HCT116 (cell line): ENCODE results near the gene CDH4. TPM values are rescaled to one million over a fixed set of nuclear protein-coding genes. Genes with fewer than 3 reads are reported as not detected.

Source experiments
- ATAC-seq: fragments of 200-7000 bp; cut with Tn5 transposase; 2 replicates; pipeline ENCODE4 v1.9.1; 2020; ENCODE audit warnings: mild to moderate bottlenecking, moderate library complexity
- BruUV-seq: library from RNA; stranded (reverse); fragments of 400-500 nt; replicated peaks from 2 replicates; lab custom pipeline; 2021; lab: Mats Ljungman, UMichigan
- CTCF ChIA-PET: fragments of 300-600 bp; sonication (Branson Sonifier 250); formaldehyde crosslinking; loops from one replicate; lab custom pipeline; 2021; ENCODE audit warnings: antibody characterized with exemption; lab: Charles Lee
- POLR2A ChIA-PET: fragments of 300-600, 350-600 bp; sonication (Branson Sonifier 250); formaldehyde crosslinking; loops from one replicate; lab custom pipeline; 2021; ENCODE audit warnings: antibody characterized with exemption; lab: Charles Lee
- RAD21 ChIA-PET, 2 experiments: fragments of 300-600 bp; sonication (Branson Sonifier 250); formaldehyde crosslinking; loops; one replicate each; lab custom pipeline; 2023; ENCODE audit warnings: low total read pairs in 2 of 2; ENCODE audit not compliant: uncharacterized antibody in 2 of 2, unreplicated experiment in 2 of 2, low non-redundant PET in 1 of 2; lab: Charles Lee
- DNase-seq: peaks from one replicate; pipeline ENCODE4 v3.0.0-alpha.2; 2010; ENCODE audit warnings: low read depth, low spot score
- H2AFZ ChIP-seq: fragments of 200-600 bp; shearing (Covaris generic), sonication (generic); 2 replicates; pipeline ENCODE4 v1.6.1; 2017; ENCODE audit warnings: low read depth, mixed run types, mixed read lengths, antibody characterized with exemption, low read length; ENCODE audit not compliant: poor library complexity, severe bottlenecking
- H3K27ac ChIP-seq: 2 replicates; pipeline ENCODE4 v1.5.1; 2012; ENCODE audit warnings: low read depth, low read length
- H3K27me3 ChIP-seq: fragments of 200-600 bp; sonication (generic); 2 replicates; pipeline ENCODE4 v1.6.1; 2016; ENCODE audit warnings: mixed run types, low read length, mixed read lengths; ENCODE audit not compliant: insufficient read depth
- H3K36me3 ChIP-seq, 2 experiments: fragments of 200-500 bp in 1 of 2; fragments of 200-600 bp in 1 of 2; sonication (Bioruptor generic) in 1 of 2; sonication (generic) in 1 of 2; 2 replicates each; pipeline versions ENCODE4 v1.5.1 to v1.6.1; 2014 to 2016; ENCODE audit warnings: low read length in 2 of 2, inconsistent platforms in 1 of 2, mixed read lengths in 1 of 2, mixed run types in 1 of 2; ENCODE audit not compliant: insufficient read depth in 2 of 2, control insufficient read depth in 1 of 2
- H3K4me1 ChIP-seq, 2 experiments: fragments of 200-600 bp in 1 of 2; sonication (generic) in 1 of 2; 2 replicates each; pipeline versions ENCODE4 v1.5.1 to v1.6.1; 2012 to 2017; ENCODE audit warnings: low read length in 2 of 2, inconsistent platforms in 1 of 2, mild to moderate bottlenecking in 1 of 2, mixed read lengths in 1 of 2, mixed run types in 1 of 2, moderate library complexity in 1 of 2; ENCODE audit not compliant: insufficient read depth in 2 of 2, control insufficient read depth in 1 of 2
- H3K4me2 ChIP-seq: fragments of 200-600 bp; sonication (generic); 2 replicates; pipeline ENCODE4 v1.6.1; 2017; ENCODE audit warnings: mixed run types, low read length, mixed read lengths
- H3K4me3 ChIP-seq, 2 experiments: fragments of 200-600 bp in 1 of 2; sonication (generic) in 1 of 2; replicated peaks in 1 of 2; 2 replicates each; pipeline ENCODE4 v1.5.1; 2011 to 2016; ENCODE audit warnings: low read length in 2 of 2, control low read depth in 1 of 2, low read depth in 1 of 2, mild to moderate bottlenecking in 1 of 2, mixed read lengths in 1 of 2, mixed run types in 1 of 2
- H3K79me2 ChIP-seq: fragments of 200-600 bp; sonication (generic); 2 replicates; pipeline ENCODE4 v1.6.1; 2017; ENCODE audit warnings: mild to moderate bottlenecking, mixed run types, low read length, moderate library complexity, mixed read lengths; ENCODE audit not compliant: insufficient read depth
- H3K9ac ChIP-seq: fragments of 200-600 bp; sonication (generic); 2 replicates; pipeline ENCODE4 v1.6.1; 2016; ENCODE audit warnings: low read length, mixed read lengths
- H3K9me2 ChIP-seq: fragments of 200-600 bp; sonication (generic), shearing (Covaris generic); 2 replicates; pipeline ENCODE4 v1.6.1; 2017; ENCODE audit warnings: mixed run types, mild to moderate bottlenecking, moderate library complexity; ENCODE audit not compliant: insufficient read depth
- H3K9me3 ChIP-seq, 2 experiments: fragments of 200-500 bp in 1 of 2; fragments of 200-600 bp in 1 of 2; sonication (Bioruptor generic) in 1 of 2; sonication (generic) in 1 of 2; 2 replicates each; pipeline ENCODE4 v1.6.1; 2014 to 2017; ENCODE audit warnings: low read length in 2 of 2, mixed read lengths in 2 of 2, inconsistent platforms in 1 of 2, low read depth in 1 of 2, mild to moderate bottlenecking in 1 of 2, mixed run types in 1 of 2, moderate library complexity in 1 of 2; ENCODE audit not compliant: control insufficient read depth in 1 of 2, insufficient read depth in 1 of 2
- H4K20me1 ChIP-seq: fragments of 200-600 bp; sonication (generic), shearing (Covaris generic); 2 replicates; pipeline ENCODE4 v1.6.1; 2017; ENCODE audit warnings: mixed run types, mild to moderate bottlenecking, moderate library complexity; ENCODE audit not compliant: insufficient read depth
- CTCF ChIP-seq, 3 experiments: fragments of 200-600 bp in 1 of 3; sonication (generic) in 1 of 3; IDR thresholded peaks in 2 of 3; conservative IDR thresholded peaks in 1 of 3; 2 replicates each; pipeline ENCODE4 v1.5.1; 2012 to 2017; ENCODE audit warnings: low read depth in 2 of 3, low read length in 2 of 3, antibody characterized with exemption in 1 of 3, borderline replicate concordance in 1 of 3, control low read depth in 1 of 3, mild to moderate bottlenecking in 1 of 3, mixed read lengths in 1 of 3, mixed run types in 1 of 3, moderate library complexity in 1 of 3; ENCODE audit not compliant: insufficient read depth in 1 of 3
- ELF1 ChIP-seq: IDR thresholded peaks from 2 replicates; pipeline ENCODE4 v1.6.1; 2012; ENCODE audit warnings: low read depth, borderline replicate concordance
- EZH2phosphoT487 ChIP-seq: fragments of 200-600 bp; IDR thresholded peaks from 2 replicates; pipeline ENCODE4 v1.6.1; 2018; ENCODE audit warnings: antibody characterized with exemption, borderline replicate concordance
- FOSL1 ChIP-seq: IDR thresholded peaks from 2 replicates; pipeline ENCODE4 v1.6.1; 2012; ENCODE audit warnings: low read depth
- JUND ChIP-seq: IDR thresholded peaks from 2 replicates; pipeline ENCODE4 v1.6.1; 2012
- RAD21 ChIP-seq: IDR thresholded peaks from 2 replicates; pipeline ENCODE4 v1.6.1; 2012; ENCODE audit warnings: low read depth, mild to moderate bottlenecking
- ZFX ChIP-seq: fragments of 450-650 bp; IDR thresholded peaks from 2 replicates; pipeline ENCODE4 v1.6.1; 2017
- ZNF274 ChIP-seq: fragments of 200-500 bp; sonication (Bioruptor generic); IDR thresholded peaks from 2 replicates; pipeline ENCODE4 v1.6.1; 2014; ENCODE audit warnings: mild to moderate bottlenecking, low read depth, low read length, inconsistent platforms
- intact Hi-C: fragments of 100-400 bp; cut with micrococcal nuclease; formaldehyde crosslinking; loops from 2 replicates; pipeline ENCODE4 v1.10.0; 2022
- total RNA-seq: library from RNA; stranded (reverse); gene quantifications from one replicate; pipeline ENCODE4 v1.2.1, GENCODE V29; 2021; ENCODE audit not compliant: unreplicated experiment

The CDH4 gene
- total RNA-seq, 1 experiment from 2014 or later, result not detected

GRCh38 chr20:61938839-61939690, 687.0 kb downstream of the CDH4 start:
- POLR2A ChIA-PET, result no interaction called here
- RAD21 ChIA-PET, result no interaction called here
- intact Hi-C loops, result no loop called here
- H3K79me2 ChIP-seq, result no peaks in the 10 kb centered on the region
- no peak for TF ChIP-seq EZH2phosphoT487
- TF ChIP-seq RAD21, result no peak
- no peak for TF ChIP-seq ZNF274
- TF ChIP-seq ZFX, result no peak
- no peak for TF ChIP-seq CTCF (IDR thresholded peaks at IDR 0.05 in 2 of 3, conservative IDR thresholded peaks at IDR 0.05 in 1 of 3; ENCODE audit: borderline replicate concordance in 1 of 3, insufficient read depth in 1 of 3, low read depth in 2 of 3, low read length in 2 of 3)
- TF ChIP-seq JUND, result no peak
- TF ChIP-seq ELF1, result no peak
- TF ChIP-seq FOSL1, result no peak
- TF ChIP-seq, all 23 proteins: peak for 0
- Histone ChIP-seq H3K9me2 (no peaks in the 10 kb centered on the region), H3K4me1 (no peaks in the 10 kb centered on the region), H4K20me1 (no peaks in the 10 kb centered on the region), H3K9ac (no peak overlapping the region), H3K4me3 (no peak overlapping the region), H3K27me3 (no peaks in the 10 kb centered on the region), H3K27ac (no peak overlapping the region), H3K36me3 (no peaks in the 10 kb centered on the region), H3K9me3 (no peaks in the 10 kb centered on the region), H3K4me2 (no peak overlapping the region), H2AFZ (no peak overlapping the region)
- BruUV-seq, result no TSS peak
- CTCF ChIA-PET, result no interaction called here
- no peak for DNase-seq
- ATAC-seq, result no peak
